CD14-positive monocyte (primary cell): ENCODE data around the gene ANO9. TPM values are rescaled to one million over a fixed set of nuclear protein-coding genes. Genes with fewer than 3 reads are reported as not detected.

ENCODE experiments used
- DNase-seq, 3 donors: peaks; one replicate each; pipeline ENCODE4 v3.0.0-alpha.2; 2011 to 2022
- H2AFZ ChIP-seq: 2 replicates; pipeline ENCODE4 v1.6.0; 2012; ENCODE audit warnings: mild to moderate bottlenecking, low read depth, low read length, inconsistent platforms; ENCODE audit not compliant: insufficient read depth, poor library complexity, severe bottlenecking
- H3K27ac ChIP-seq, 2 donors: 1 replicate in 1 of 2; 2 replicates in 1 of 2; pipeline ENCODE4 v1.5.1; 2012 to 2013; ENCODE audit warnings: low read length in 2 of 2, control low read depth in 1 of 2, inconsistent platforms in 1 of 2, low read depth in 1 of 2, mild to moderate bottlenecking in 1 of 2
- H3K27me3 ChIP-seq, 2 donors: one replicate each; pipeline versions ENCODE4 v1.6.0 to v1.6.1; 2011 to 2013; ENCODE audit warnings: low read length in 2 of 2; ENCODE audit not compliant: control insufficient read depth in 2 of 2, insufficient read depth in 2 of 2
- H3K36me3 ChIP-seq, 2 donors: replicated peaks in 1 of 2; 1 replicate in 1 of 2; 2 replicates in 1 of 2; pipeline versions ENCODE4 v1.5.1 to v1.6.1; 2012 to 2013; ENCODE audit warnings: low read length in 2 of 2, control low read depth in 1 of 2, inconsistent platforms in 1 of 2, mild to moderate bottlenecking in 1 of 2; ENCODE audit not compliant: insufficient read depth in 2 of 2, control insufficient read depth in 1 of 2
- H3K4me1 ChIP-seq, 2 donors: 1 replicate in 1 of 2; 2 replicates in 1 of 2; pipeline versions ENCODE4 v1.5.1 to v1.6.1; 2012 to 2013; ENCODE audit warnings: low read length in 2 of 2, control low read depth in 1 of 2, inconsistent platforms in 1 of 2, mild to moderate bottlenecking in 1 of 2, moderate library complexity in 1 of 2; ENCODE audit not compliant: insufficient read depth in 2 of 2, control insufficient read depth in 1 of 2
- H3K4me2 ChIP-seq: replicated peaks from 2 replicates; pipeline ENCODE3; 2012; ENCODE audit warnings: low read length, moderate library complexity, mild to moderate bottlenecking; ENCODE audit not compliant: poor library complexity, severe bottlenecking; ENCODE audit errors: extremely low read depth
- H3K4me3 ChIP-seq, 3 experiments: fragments of 200-600 bp in 1 of 3; sonication (generic) in 1 of 3; replicated peaks in 1 of 3; 1 replicate in 2 of 3; 2 replicates in 1 of 3; pipeline ENCODE4 v1.5.1; 2011 to 2013; ENCODE audit warnings: low read length in 3 of 3, mild to moderate bottlenecking in 3 of 3, control low read depth in 2 of 3, low read depth in 2 of 3, inconsistent platforms in 1 of 3, moderate library complexity in 1 of 3
- H3K79me2 ChIP-seq: 2 replicates; pipeline ENCODE4 v1.6.0; 2012; ENCODE audit warnings: mild to moderate bottlenecking, control low read depth, inconsistent platforms, low read length, moderate library complexity; ENCODE audit not compliant: insufficient read depth
- H3K9ac ChIP-seq: 2 replicates; pipeline ENCODE4 v1.6.0; 2017; ENCODE audit warnings: low read length, mild to moderate bottlenecking; ENCODE audit not compliant: insufficient read depth, poor library complexity, severe bottlenecking
- H3K9me3 ChIP-seq, 2 donors: replicated peaks in 1 of 2; 1 replicate in 1 of 2; 2 replicates in 1 of 2; pipeline versions ENCODE4 v1.5.1 to v1.6.1; 2012 to 2013; ENCODE audit warnings: low read length in 2 of 2, control low read depth in 1 of 2; ENCODE audit not compliant: control insufficient read depth in 1 of 2, insufficient read depth in 1 of 2
- H4K20me1 ChIP-seq: 2 replicates; pipeline ENCODE4 v1.6.0; 2012; ENCODE audit warnings: mild to moderate bottlenecking, low read length, control low read depth, moderate library complexity; ENCODE audit not compliant: insufficient read depth
- H3K27ac Mint-ChIP-seq, 7 donors: one replicate each; pipeline ENCODE4 v1.8.0; 2020; ENCODE audit warnings: mild to moderate bottlenecking in 7 of 7, mixed read lengths in 7 of 7, moderate library complexity in 6 of 7, inconsistent platforms in 2 of 7
- H3K27me3 Mint-ChIP-seq, 3 donors: one replicate each; pipeline ENCODE4 v1.8.0; 2021 to 2022; ENCODE audit warnings: low read depth in 3 of 3, mild to moderate bottlenecking in 3 of 3, mixed read lengths in 3 of 3, moderate library complexity in 3 of 3, inconsistent platforms in 1 of 3
- H3K36me3 Mint-ChIP-seq, 2 donors: one replicate each; pipeline ENCODE4 v1.8.0; 2020; ENCODE audit warnings: mixed read lengths in 2 of 2, inconsistent platforms in 1 of 2, mild to moderate bottlenecking in 1 of 2
- H3K4me1 Mint-ChIP-seq: one replicate; pipeline ENCODE4 v1.8.0; 2020; ENCODE audit warnings: mild to moderate bottlenecking, mixed read lengths
- H3K4me3 Mint-ChIP-seq, 2 donors: one replicate each; pipeline ENCODE4 v1.8.0; 2020; ENCODE audit warnings: mild to moderate bottlenecking in 2 of 2, mixed read lengths in 2 of 2, moderate library complexity in 1 of 2
- H3K9me3 Mint-ChIP-seq, 7 donors: one replicate each; pipeline ENCODE4 v1.8.0; 2020 to 2022; ENCODE audit warnings: mixed read lengths in 7 of 7, mild to moderate bottlenecking in 6 of 7, moderate library complexity in 6 of 7, inconsistent platforms in 2 of 7
- CTCF ChIP-seq: fragments of 200-600 bp; IDR thresholded peaks from one replicate; pipeline ENCODE4 v1.8.0; 2022; ENCODE audit warnings: antibody characterized with exemption, mild to moderate bottlenecking
- WGBS: methylation state at CpG from one replicate; pipeline ENCODE4 v1.1.5; 2013; ENCODE audit warnings: missing lambda C conversion rate; ENCODE audit not compliant: insufficient coverage; 5-methylcytosine and 5-hydroxymethylcytosine counted together
- intact Hi-C, 2 donors: fragments of 100-400 bp; cut with micrococcal nuclease; formaldehyde crosslinking; loops; one replicate each; pipeline versions ENCODE4 v1.15.0 to v1.15.1; 2023
- polyA plus RNA-seq, 3 donors: library from polyadenylated mRNA; depleted of rRNA in 1 of 3; unstranded in 2 of 3; stranded (reverse) in 1 of 3; fragments of 300-500 nt in 2 of 3; fragments of >200 nt in 1 of 3; fragmentation: Illumina TruSeq in 2 of 3; gene quantifications; 1 replicate in 2 of 3; 2 replicates in 1 of 3; pipeline ENCODE4 v1.2.3, GENCODE V29; 2012 to 2021

ANO9 gene
- polyA plus RNA-seq, 3 donors, result 0.18 to 0.24 TPM; not detected in 1

GRCh38 chr11:381501-382072 lies 60.2 kb downstream of the ANO9 start:
- Mint-ChIP-seq H3K27ac (no peak overlapping the region), H3K9me3 (peaks cover 11 to 27% (median 18%) of the 10 kb centered on the region in 7 donors), H3K4me3 (no peak overlapping the region), H3K36me3 (peaks cover 0 to 1% of the 10 kb centered on the region in 2 donors), H3K27me3 (peaks cover 11 to 15% (median 13%) of the 10 kb centered on the region in 3 donors), H3K4me1 (no peaks in the 10 kb centered on the region)
- H3K27ac ChIP-seq, result no peak overlapping the region
- no peak overlapping the region for H3K4me3 ChIP-seq
- no peak for DNase-seq
- peaks cover 8 to 25% of the 10 kb centered on the region in 2 donors for H3K9me3 ChIP-seq
- H2AFZ ChIP-seq, result no peak overlapping the region
- H3K27me3 ChIP-seq, result peaks cover 0 to 9% of the 10 kb centered on the region in 2 donors
- intact Hi-C loops, result no loop called here
- H3K4me1 ChIP-seq, result no peaks in the 10 kb centered on the region
- H3K9ac ChIP-seq, result no peak overlapping the region
- no peaks in the 10 kb centered on the region for H3K36me3 ChIP-seq
- no peak for TF ChIP-seq CTCF
- H3K4me2 ChIP-seq, result no peak overlapping the region
- 48% methylated on average over 18 of the region's 35 CpGs for WGBS
- no peaks in the 10 kb centered on the region for H4K20me1 ChIP-seq
- H3K79me2 ChIP-seq, result no peaks in the 10 kb centered on the region

GRCh38 chr11:380996-381395 lies 60.8 kb downstream of the ANO9 start:
- Mint-ChIP-seq H3K9me3 (peaks cover 6 to 24% (median 12%) of the 10 kb centered on the region in 7 donors), H3K4me1 (no peaks in the 10 kb centered on the region), H3K27ac (no peak overlapping the region), H3K36me3 (no peaks in the 10 kb centered on the region), H3K27me3 (peaks cover 11 to 15% (median 13%) of the 10 kb centered on the region in 3 donors), H3K4me3 (no peak overlapping the region)
- 94% methylated on average over 5 of the region's 14 CpGs for WGBS
- Histone ChIP-seq H3K4me1 (no peaks in the 10 kb centered on the region), H3K27me3 (peaks cover 0 to 9% of the 10 kb centered on the region in 2 donors), H2AFZ (no peak overlapping the region), H3K4me2 (no peak overlapping the region), H3K4me3 (no peak overlapping the region), H3K36me3 (no peaks in the 10 kb centered on the region), H3K9me3 (peaks cover 2 to 19% of the 10 kb centered on the region in 2 donors), H3K79me2 (no peaks in the 10 kb centered on the region), H3K27ac (no peak overlapping the region), H4K20me1 (no peaks in the 10 kb centered on the region), H3K9ac (no peak overlapping the region)
- intact Hi-C loops, result no loop called here
- no peak for TF ChIP-seq CTCF
- no peak for DNase-seq
